Endothelial cell (in vitro differentiated cells): ENCODE measurements around the gene SSTR4. TPM values are rescaled to one million over a fixed set of nuclear protein-coding genes. Genes with fewer than 3 reads are reported as not detected.

Experiments used
- DNase-seq: peaks from one replicate; pipeline ENCODE4 v3.0.0; 2021; ENCODE audit warnings: low spot score
- H3K27ac Mint-ChIP-seq: one replicate; pipeline ENCODE4 v1.8.0; 2021; ENCODE audit warnings: mixed read lengths, inconsistent platforms; ENCODE audit not compliant: unreplicated experiment
- H3K27me3 Mint-ChIP-seq: one replicate; pipeline ENCODE4 v1.8.0; 2021; ENCODE audit warnings: mild to moderate bottlenecking, moderate library complexity, mixed read lengths, inconsistent platforms; ENCODE audit not compliant: unreplicated experiment
- H3K36me3 Mint-ChIP-seq: one replicate; pipeline ENCODE4 v1.8.0; 2021; ENCODE audit warnings: mild to moderate bottlenecking, low read depth, mixed read lengths, inconsistent platforms; ENCODE audit not compliant: unreplicated experiment
- H3K4me1 Mint-ChIP-seq: one replicate; pipeline ENCODE4 v1.8.0; 2021; ENCODE audit warnings: mild to moderate bottlenecking, mixed read lengths, inconsistent platforms; ENCODE audit not compliant: unreplicated experiment
- H3K4me3 Mint-ChIP-seq: one replicate; pipeline ENCODE4 v1.8.0; 2021; ENCODE audit warnings: mild to moderate bottlenecking, mixed read lengths, inconsistent platforms; ENCODE audit not compliant: unreplicated experiment
- H3K9me3 Mint-ChIP-seq: one replicate; pipeline ENCODE4 v1.8.0; 2021; ENCODE audit warnings: mixed read lengths, inconsistent platforms; ENCODE audit not compliant: unreplicated experiment
- CTCF ChIP-seq: fragments of 200-600 bp; sonication (generic); IDR thresholded peaks from one replicate; pipeline ENCODE4 v1.5.0; 2021; ENCODE audit warnings: antibody characterized with exemption; ENCODE audit not compliant: unreplicated experiment
- total RNA-seq: library from RNA; stranded (reverse); fragmentation: NEBNext Ultra II Directional; extraction: Animal tissue kit (Norgen Biotek cat#: 25700); gene quantifications from one replicate; pipeline ENCODE4 v1.2.1, GENCODE V29; 2021; ENCODE audit not compliant: unreplicated experiment

SSTR4 gene
- total RNA-seq, 1 donor from 2014 or later = not detected

GRCh38 chr20:23003881-23004460 lies 31.1 kb upstream of the SSTR4 start:
- no peak overlapping the region for H3K4me3 Mint-ChIP-seq
- DNase-seq = no peak

GRCh38 chr20:23005776-23006175 lies 29.3 kb upstream of the SSTR4 start:
- TF ChIP-seq CTCF = no peak
- H3K9me3 Mint-ChIP-seq = no peaks in the 10 kb centered on the region
- no peak overlapping the region for H3K27ac Mint-ChIP-seq
- H3K36me3 Mint-ChIP-seq = no peaks in the 10 kb centered on the region
- H3K27me3 Mint-ChIP-seq = no peaks in the 10 kb centered on the region
- H3K4me3 Mint-ChIP-seq = no peak overlapping the region
- no peak for DNase-seq
- peaks cover 3% of the 10 kb centered on the region for H3K4me1 Mint-ChIP-seq

More at GRCh38 chr20:23003881-23004460, 31.1 kb upstream of the SSTR4 start:
- Mint-ChIP-seq H3K9me3 (no peaks in the 10 kb centered on the region), H3K4me1 (peaks cover 3% of the 10 kb centered on the region), H3K27me3 (no peaks in the 10 kb centered on the region), H3K27ac (no peak overlapping the region), H3K36me3 (no peaks in the 10 kb centered on the region)
- no peak for TF ChIP-seq CTCF

GRCh38 chr20:23007462-23007861 lies 27.6 kb upstream of the SSTR4 start:
- no peaks in the 10 kb centered on the region for H3K9me3 Mint-ChIP-seq
- no peak overlapping the region for H3K27ac Mint-ChIP-seq
- peaks cover 3% of the 10 kb centered on the region for H3K4me1 Mint-ChIP-seq
- H3K4me3 Mint-ChIP-seq = no peak overlapping the region
- DNase-seq = no peak
- TF ChIP-seq CTCF = no peak
- H3K36me3 Mint-ChIP-seq = no peaks in the 10 kb centered on the region
- no peaks in the 10 kb centered on the region for H3K27me3 Mint-ChIP-seq

- no peaks in the 10 kb centered on the region for H3K27me3 Mint-ChIP-seq
- DNase-seq = no peak
- no peak overlapping the region for H3K27ac Mint-ChIP-seq
- H3K4me1 Mint-ChIP-seq = no peaks in the 10 kb centered on the region
- H3K4me3 Mint-ChIP-seq = no peak overlapping the region
- no peaks in the 10 kb centered on the region for H3K36me3 Mint-ChIP-seq
- no peaks in the 10 kb centered on the region for H3K9me3 Mint-ChIP-seq
- TF ChIP-seq CTCF = no peak
These were observed 27.0 kb upstream of the SSTR4 start for GRCh38 chr20:23007886-23008655.

- no peaks in the 10 kb centered on the region for H3K36me3 Mint-ChIP-seq
- no peaks in the 10 kb centered on the region for H3K4me1 Mint-ChIP-seq
- no peak for DNase-seq
- no peak overlapping the region for H3K4me3 Mint-ChIP-seq
- TF ChIP-seq CTCF = no peak
- H3K9me3 Mint-ChIP-seq = no peaks in the 10 kb centered on the region
- H3K27ac Mint-ChIP-seq = no peak overlapping the region
- H3K27me3 Mint-ChIP-seq = no peaks in the 10 kb centered on the region
These were observed 26.4 kb upstream of the SSTR4 start for GRCh38 chr20:23008667-23009066.
